Fibroblast of lung (primary cell): Measurements from ENCODE around the gene CDCA4. TPM values are rescaled to one million over a fixed set of nuclear protein-coding genes. Genes with fewer than 3 reads are reported as not detected.

Experiments used
- DNase-seq, 2 donors: peaks; one replicate each; pipeline versions ENCODE4 v3.0.0 to v3.0.0-alpha.2; 2010; ENCODE audit warnings: low read depth in 2 of 2
- H2AFZ ChIP-seq: 2 replicates; pipeline ENCODE4 v1.5.1; 2012; ENCODE audit warnings: low read length, control low read depth, inconsistent platforms
- H3K27ac ChIP-seq: 2 replicates; pipeline ENCODE4 v1.5.1; 2011; ENCODE audit warnings: low read length, control low read depth; ENCODE audit not compliant: insufficient read depth
- H3K27me3 ChIP-seq: 2 replicates; pipeline ENCODE4 v1.5.1; 2011; ENCODE audit warnings: mild to moderate bottlenecking, low read length; ENCODE audit not compliant: control insufficient read depth, insufficient read depth
- H3K36me3 ChIP-seq: 2 replicates; pipeline ENCODE4 v1.5.1; 2011; ENCODE audit warnings: low read length; ENCODE audit not compliant: control insufficient read depth, insufficient read depth
- H3K4me1 ChIP-seq: 2 replicates; pipeline ENCODE4 v1.5.1; 2011; ENCODE audit warnings: low read length; ENCODE audit not compliant: control insufficient read depth, insufficient read depth; ENCODE audit errors: extremely low read depth
- H3K4me2 ChIP-seq: 2 replicates; pipeline ENCODE4 v1.5.1; 2011; ENCODE audit warnings: low read length, control low read depth; ENCODE audit not compliant: insufficient read depth; ENCODE audit errors: extremely low read depth
- H3K4me3 ChIP-seq, 4 experiments: fragments of 200-600 bp in 1 of 4; sonication (generic) in 1 of 4; replicated peaks in 1 of 4; 2 replicates each; pipeline ENCODE4 v1.5.1; 2011 to 2016; ENCODE audit warnings: low read length in 4 of 4, low read depth in 3 of 4, mild to moderate bottlenecking in 3 of 4, control low read depth in 2 of 4, inconsistent platforms in 1 of 4, mixed read lengths in 1 of 4; ENCODE audit not compliant: insufficient read depth in 1 of 4; ENCODE audit errors: control extremely low read depth in 1 of 4
- H3K79me2 ChIP-seq: 2 replicates; pipeline ENCODE4 v1.5.1; 2012; ENCODE audit warnings: mild to moderate bottlenecking, low read length, inconsistent platforms; ENCODE audit not compliant: control insufficient read depth, insufficient read depth
- H3K9ac ChIP-seq: 2 replicates; pipeline ENCODE4 v1.5.1; 2011; ENCODE audit warnings: mild to moderate bottlenecking, low read length, control low read depth; ENCODE audit not compliant: insufficient read depth
- H3K9me3 ChIP-seq: 2 replicates; pipeline ENCODE4 v1.5.1; 2012; ENCODE audit warnings: low read depth, low read length; ENCODE audit not compliant: control insufficient read depth, insufficient read depth
- H4K20me1 ChIP-seq: 2 replicates; pipeline ENCODE4 v1.5.1; 2011; ENCODE audit warnings: low read length; ENCODE audit not compliant: control insufficient read depth, insufficient read depth; ENCODE audit errors: extremely low read depth
- EZH2 ChIP-seq: IDR thresholded peaks from 2 replicates; pipeline ENCODE4 v1.5.1; 2012; ENCODE audit warnings: low read length, control low read depth, mild to moderate bottlenecking; ENCODE audit errors: missing control alignments
- polyA plus RNA-seq, 2 donors: library from polyadenylated mRNA; depleted of rRNA in 1 of 2; stranded (reverse) in 1 of 2; unstranded in 1 of 2; fragments of >200 nt; gene quantifications; 2 replicates each; pipeline ENCODE4 v1.2.1, GENCODE V29; 2011 to 2012; ENCODE audit warnings: missing spikeins in 1 of 2
- total RNA-seq: library from RNA; depleted of rRNA; stranded (reverse); fragments of >200 nt; gene quantifications from 2 replicates; pipeline ENCODE4 v1.2.1, GENCODE V29; 2014
- TF ChIP-seq, protein P1 (sequence below), 2 donors: IDR thresholded peaks in 1 of 2; conservative IDR thresholded peaks in 1 of 2; 1 replicate in 1 of 2; 2 replicates in 1 of 2; pipeline ENCODE4 v1.5.1; 2011 to 2012; ENCODE audit warnings: low read length in 2 of 2, control low read depth in 1 of 2, inconsistent platforms in 1 of 2, low read depth in 1 of 2, mild to moderate bottlenecking in 1 of 2

Gene CDCA4
- total and polyA plus RNA-seq, 2 donors (not counting 1 experiment from before 2014, with no cell fraction given), result 7.9 to 8.0 TPM

DNA sequence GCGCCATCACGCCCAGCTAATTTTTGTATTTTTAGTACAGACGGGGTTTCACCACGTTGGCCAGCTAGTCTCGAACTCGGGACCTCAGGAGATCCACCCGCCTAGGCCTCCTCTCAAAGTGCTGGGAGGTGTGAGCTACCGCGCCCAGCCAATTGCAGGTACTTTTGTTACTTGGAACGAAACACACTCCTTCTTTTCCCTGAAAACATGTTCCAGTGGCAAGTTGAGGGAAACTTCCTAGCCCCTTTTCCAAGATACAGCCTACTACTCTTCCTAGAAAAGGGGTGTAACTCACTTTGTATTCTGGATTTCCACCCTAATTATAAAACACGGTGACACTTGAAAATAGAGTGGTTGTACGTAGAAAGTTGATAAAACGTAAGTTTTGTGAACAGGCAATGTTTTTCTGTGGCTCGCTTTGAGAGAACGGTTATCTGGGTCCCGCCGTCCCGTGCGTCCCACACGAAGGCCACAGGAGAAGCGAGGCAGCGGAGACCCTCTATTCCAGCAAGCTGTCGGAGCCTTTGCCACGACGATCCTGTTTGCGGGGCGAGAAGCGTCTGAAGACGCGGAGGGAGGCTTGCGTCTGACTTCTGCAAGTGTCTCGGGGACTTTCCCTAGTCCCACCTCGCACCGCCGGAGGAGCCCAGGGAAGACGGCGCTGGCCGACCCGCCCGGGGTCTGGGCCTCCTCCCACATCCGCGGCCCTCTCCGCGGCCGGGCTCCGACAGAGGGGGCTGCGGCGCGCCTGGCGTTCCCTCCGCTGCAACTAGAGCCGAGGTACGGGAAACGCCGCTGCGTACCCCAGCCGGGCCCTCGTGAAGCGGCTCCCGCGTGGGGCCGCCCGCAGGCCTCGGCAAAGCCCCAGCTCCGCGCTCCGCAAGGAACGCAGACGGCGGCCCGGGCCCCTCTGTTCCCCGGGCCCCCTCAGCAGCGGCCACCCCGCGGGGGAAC lies 745 bp downstream of the CDCA4 start:
- Histone ChIP-seq H3K79me2 (peaks cover 60% of the 10 kb centered on the region), H4K20me1 (no peaks in the 10 kb centered on the region), H3K27me3 (no peaks in the 10 kb centered on the region), H3K4me1 (peaks cover 14% of the 10 kb centered on the region), H3K9me3 (no peaks in the 10 kb centered on the region), H3K36me3 (peaks cover 4% of the 10 kb centered on the region), H2AFZ (peak overlapping the region; percentile 65), H3K4me2 (peak overlapping the region; percentile 86), H3K9ac (peak overlapping the region; percentile 79), H3K4me3 (peak overlapping the region; percentile 76 to 86 (median 85)), H3K27ac (peak overlapping the region; percentile 78)
- DNase-seq, result peak in 1 of 2 donors; percentile 42
- TF ChIP-seq EZH2, result no peak
- TF ChIP-seq, protein P1, sequence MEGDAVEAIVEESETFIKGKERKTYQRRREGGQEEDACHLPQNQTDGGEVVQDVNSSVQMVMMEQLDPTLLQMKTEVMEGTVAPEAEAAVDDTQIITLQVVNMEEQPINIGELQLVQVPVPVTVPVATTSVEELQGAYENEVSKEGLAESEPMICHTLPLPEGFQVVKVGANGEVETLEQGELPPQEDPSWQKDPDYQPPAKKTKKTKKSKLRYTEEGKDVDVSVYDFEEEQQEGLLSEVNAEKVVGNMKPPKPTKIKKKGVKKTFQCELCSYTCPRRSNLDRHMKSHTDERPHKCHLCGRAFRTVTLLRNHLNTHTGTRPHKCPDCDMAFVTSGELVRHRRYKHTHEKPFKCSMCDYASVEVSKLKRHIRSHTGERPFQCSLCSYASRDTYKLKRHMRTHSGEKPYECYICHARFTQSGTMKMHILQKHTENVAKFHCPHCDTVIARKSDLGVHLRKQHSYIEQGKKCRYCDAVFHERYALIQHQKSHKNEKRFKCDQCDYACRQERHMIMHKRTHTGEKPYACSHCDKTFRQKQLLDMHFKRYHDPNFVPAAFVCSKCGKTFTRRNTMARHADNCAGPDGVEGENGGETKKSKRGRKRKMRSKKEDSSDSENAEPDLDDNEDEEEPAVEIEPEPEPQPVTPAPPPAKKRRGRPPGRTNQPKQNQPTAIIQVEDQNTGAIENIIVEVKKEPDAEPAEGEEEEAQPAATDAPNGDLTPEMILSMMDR (conservative IDR thresholded peaks at IDR 0.05 in 1 of 2, IDR thresholded peaks at IDR 0.05 in 1 of 2; ENCODE audit: low read depth in 1 of 2, low read length in 2 of 2), result no peak

DNA sequence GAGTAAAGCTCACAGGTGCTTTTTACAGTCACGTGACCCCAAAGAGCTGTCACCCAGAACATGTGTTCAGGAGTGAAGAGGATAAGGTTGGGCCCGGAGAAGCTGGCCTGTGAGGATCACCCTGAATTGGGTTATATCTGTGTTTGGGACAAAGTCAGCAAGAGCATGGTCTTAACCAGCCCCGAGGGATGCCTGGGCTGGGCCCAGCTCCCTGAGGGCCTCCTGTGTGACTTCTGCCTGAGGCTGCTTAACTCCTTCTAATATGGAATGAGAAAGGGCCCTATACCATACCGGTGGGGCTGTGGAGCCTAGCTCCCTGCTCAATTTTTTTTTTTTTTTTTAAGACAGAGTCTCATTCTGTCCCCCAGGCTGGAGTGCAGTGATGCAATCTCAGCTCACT lies 2.5 kb downstream of the CDCA4 start:
- no peaks in the 10 kb centered on the region for H4K20me1 ChIP-seq
- H3K27ac ChIP-seq, result no peak overlapping the region
- no peak overlapping the region for H3K9ac ChIP-seq
- no peak overlapping the region for H2AFZ ChIP-seq
- H3K36me3 ChIP-seq, result peaks cover 4% of the 10 kb centered on the region
- no peak overlapping the region for H3K4me3 ChIP-seq
- no peak for DNase-seq
- H3K79me2 ChIP-seq, result peaks cover 77% of the 10 kb centered on the region
- H3K27me3 ChIP-seq, result no peaks in the 10 kb centered on the region
- TF ChIP-seq, protein P1 (conservative IDR thresholded peaks at IDR 0.05 in 1 of 2, IDR thresholded peaks at IDR 0.05 in 1 of 2; ENCODE audit: low read depth in 1 of 2, low read length in 2 of 2), result no peak
- TF ChIP-seq EZH2, result no peak
- H3K4me2 ChIP-seq, result no peak overlapping the region
- H3K4me1 ChIP-seq, result peaks cover 7% of the 10 kb centered on the region
- H3K9me3 ChIP-seq, result no peaks in the 10 kb centered on the region

DNA sequence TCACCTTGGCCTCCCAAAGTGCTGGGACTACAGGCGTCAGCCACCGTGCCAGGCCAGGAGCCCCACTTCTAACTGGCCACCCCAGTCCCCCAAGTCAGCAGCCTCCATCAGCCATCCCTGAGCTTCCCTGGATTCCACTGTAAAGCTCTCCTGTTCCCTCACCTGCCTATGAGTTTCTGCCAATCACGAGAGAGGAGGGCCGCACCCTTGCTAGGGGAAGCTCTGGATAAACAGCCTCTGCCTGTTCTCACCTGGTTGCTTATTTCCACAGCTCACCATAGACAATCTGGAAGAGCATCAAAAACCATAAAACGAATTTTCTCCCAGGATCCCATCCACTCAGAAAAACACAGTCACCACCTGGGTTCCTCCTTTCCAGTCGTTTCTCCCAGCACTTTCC lies 5.0 kb downstream of the CDCA4 start:
- Histone ChIP-seq H2AFZ (no peak overlapping the region), H3K27me3 (no peaks in the 10 kb centered on the region), H3K9me3 (no peaks in the 10 kb centered on the region), H3K79me2 (peaks cover 99% of the 10 kb centered on the region), H4K20me1 (no peaks in the 10 kb centered on the region), H3K9ac (no peak overlapping the region), H3K36me3 (peaks cover 11% of the 10 kb centered on the region), H3K4me1 (peaks cover 7% of the 10 kb centered on the region), H3K4me3 (no peak overlapping the region), H3K4me2 (no peak overlapping the region), H3K27ac (no peak overlapping the region)
- TF ChIP-seq, protein P1 (conservative IDR thresholded peaks at IDR 0.05 in 1 of 2, IDR thresholded peaks at IDR 0.05 in 1 of 2; ENCODE audit: low read depth in 1 of 2, low read length in 2 of 2), result no peak
- no peak for TF ChIP-seq EZH2
- no peak for DNase-seq
